Measurements from ENCODE around the gene ZNF346. TPM values are rescaled to one million over a fixed set of nuclear protein-coding genes. Genes with fewer than 3 reads are reported as not detected.

Gene ZNF346
- total RNA-seq, 4 donors from 2014 or later: 8.5 to 13.3 (median 12.3) TPM

DNA sequence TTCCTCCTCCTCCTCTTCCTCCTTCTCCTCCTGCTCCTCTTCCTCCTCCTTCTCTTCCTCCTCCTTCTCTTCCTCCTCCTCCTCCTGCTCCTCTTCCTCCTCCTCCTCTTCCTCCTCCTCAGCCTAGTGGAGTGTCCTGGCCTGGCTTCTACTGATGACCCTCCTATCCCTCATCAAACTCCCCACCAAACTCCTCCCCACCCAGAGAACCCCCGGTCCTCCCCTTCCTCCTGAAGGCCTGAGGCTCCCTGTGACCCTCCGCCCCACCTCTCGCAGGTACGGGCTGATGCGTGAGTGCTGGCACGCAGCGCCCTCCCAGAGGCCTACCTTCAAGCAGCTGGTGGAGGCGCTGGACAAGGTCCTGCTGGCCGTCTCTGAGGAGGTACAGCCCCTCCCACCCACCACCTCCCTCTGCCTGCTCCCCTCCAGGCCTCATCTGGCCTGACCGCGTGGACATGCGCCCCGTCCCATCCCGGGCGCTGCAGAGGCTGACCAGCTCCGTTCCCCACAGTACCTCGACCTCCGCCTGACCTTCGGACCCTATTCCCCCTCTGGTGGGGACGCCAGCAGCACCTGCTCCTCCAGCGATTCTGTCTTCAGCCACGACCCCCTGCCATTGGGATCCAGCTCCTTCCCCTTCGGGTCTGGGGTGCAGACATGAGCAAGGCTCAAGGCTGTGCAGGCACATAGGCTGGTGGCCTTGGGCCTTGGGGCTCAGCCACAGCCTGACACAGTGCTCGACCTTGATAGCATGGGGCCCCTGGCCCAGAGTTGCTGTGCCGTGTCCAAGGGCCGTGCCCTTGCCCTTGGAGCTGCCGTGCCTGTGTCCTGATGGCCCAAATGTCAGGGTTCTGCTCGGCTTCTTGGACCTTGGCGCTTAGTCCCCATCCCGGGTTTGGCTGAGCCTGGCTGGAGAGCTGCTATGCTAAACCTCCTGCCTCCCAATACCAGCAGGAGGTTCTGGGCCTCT, 74.8 kb downstream of the ZNF346 start:
- TF ChIP-seq, protein P1, sequence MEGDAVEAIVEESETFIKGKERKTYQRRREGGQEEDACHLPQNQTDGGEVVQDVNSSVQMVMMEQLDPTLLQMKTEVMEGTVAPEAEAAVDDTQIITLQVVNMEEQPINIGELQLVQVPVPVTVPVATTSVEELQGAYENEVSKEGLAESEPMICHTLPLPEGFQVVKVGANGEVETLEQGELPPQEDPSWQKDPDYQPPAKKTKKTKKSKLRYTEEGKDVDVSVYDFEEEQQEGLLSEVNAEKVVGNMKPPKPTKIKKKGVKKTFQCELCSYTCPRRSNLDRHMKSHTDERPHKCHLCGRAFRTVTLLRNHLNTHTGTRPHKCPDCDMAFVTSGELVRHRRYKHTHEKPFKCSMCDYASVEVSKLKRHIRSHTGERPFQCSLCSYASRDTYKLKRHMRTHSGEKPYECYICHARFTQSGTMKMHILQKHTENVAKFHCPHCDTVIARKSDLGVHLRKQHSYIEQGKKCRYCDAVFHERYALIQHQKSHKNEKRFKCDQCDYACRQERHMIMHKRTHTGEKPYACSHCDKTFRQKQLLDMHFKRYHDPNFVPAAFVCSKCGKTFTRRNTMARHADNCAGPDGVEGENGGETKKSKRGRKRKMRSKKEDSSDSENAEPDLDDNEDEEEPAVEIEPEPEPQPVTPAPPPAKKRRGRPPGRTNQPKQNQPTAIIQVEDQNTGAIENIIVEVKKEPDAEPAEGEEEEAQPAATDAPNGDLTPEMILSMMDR (IDR thresholded peaks at IDR 0.05; ENCODE audit: low read depth): no peak

DNA sequence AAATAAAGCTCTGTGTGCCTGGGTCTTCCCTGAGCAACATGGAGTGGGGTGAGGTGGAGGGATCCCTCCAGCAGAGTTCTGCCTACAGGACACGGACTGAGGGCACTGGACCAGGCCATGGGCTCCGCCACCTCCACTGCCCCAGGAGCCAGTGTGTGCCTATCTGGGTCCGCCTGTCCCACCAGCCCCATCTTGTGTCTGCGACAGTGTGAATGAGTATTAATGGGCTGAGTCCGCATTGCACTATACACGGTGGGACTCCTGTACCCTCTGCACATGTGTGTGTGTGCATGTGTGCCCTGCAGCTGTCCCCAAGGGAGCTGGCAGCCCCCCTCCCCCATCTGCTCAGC, 75.6 kb downstream of the ZNF346 start:
- TF ChIP-seq, protein P1 (IDR thresholded peaks at IDR 0.05; ENCODE audit: low read depth): no peak

DNA sequence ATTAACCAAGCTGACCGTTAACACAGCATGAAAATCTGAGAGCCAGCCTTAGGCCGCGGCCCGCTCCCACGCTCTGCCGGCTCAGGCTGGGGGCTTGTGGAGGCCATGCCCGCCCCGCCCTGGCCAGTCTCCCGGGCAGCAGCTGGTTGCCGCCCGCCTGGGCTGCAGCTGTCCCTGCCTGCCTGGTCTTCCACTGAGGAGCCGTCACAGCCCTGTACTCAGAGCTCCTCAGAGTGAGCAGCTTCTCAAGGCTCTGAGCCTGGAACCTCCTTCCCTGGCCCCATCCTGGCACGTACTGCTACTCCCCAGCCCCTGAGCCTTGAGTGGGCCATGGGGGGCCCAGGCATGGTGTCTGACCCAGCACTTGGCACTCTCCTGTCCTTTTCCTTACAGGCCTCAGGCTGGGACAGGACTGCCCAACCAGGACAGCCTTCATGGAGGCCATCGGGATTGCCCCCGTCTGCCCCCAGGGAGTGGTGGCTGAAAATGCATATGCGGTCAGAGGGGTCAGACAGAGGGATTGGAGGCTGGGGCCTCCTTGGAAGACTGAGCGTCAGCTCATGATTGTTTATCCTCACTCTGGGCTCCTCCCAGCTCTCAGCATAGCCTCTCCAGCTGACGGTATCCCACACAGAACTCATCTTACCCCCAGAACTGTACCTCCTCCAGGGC, 76.1 kb downstream of the ZNF346 start:
- TF ChIP-seq, protein P1 (IDR thresholded peaks at IDR 0.05; ENCODE audit: low read depth): no peak

DNA sequence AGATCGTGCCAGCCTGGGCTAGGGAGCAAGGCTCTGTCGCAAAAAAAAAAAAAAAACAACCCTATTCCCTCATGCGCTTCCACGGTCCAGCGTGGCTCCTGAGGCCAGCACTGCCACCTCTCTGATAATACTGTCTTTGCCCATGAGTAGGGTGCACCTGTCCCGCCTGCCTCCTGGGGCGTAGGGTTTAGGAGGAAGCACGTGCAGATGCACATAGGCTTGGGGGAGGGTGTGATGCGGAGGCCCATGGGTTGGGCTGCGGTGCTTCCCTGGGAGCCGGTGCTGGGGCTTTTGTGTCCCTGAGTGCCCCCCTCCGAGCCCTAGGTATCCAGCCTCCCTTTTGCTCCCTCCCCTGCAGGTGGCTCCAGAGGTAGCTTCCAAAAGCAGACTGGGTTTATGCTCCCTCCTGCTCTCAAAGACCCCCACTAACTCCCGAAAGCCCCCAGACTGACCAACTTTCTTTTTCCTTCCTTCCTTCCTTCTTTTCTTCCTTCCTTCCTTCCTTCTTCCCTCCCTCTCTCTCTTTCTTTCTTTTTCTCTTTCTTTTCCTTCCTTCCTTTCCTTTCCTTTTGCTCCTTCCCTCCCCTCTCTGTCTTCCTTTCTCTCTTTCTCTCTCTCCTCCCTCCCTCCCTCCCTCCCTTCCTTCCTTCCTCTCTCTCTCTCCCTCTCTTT, 77.1 kb downstream of the ZNF346 start:
- TF ChIP-seq, protein P1 (IDR thresholded peaks at IDR 0.05; ENCODE audit: low read depth): no peak

- TF ChIP-seq, protein P1 (IDR thresholded peaks at IDR 0.05; ENCODE audit: low read depth): no peak
Observed at GRCh38 chr5:177100714-177101121, 78.2 kb downstream of the ZNF346 start.

GRCh38 chr5:177103523-177104253, 81.2 kb downstream of the ZNF346 start:
- TF ChIP-seq, protein P1 (IDR thresholded peaks at IDR 0.05; ENCODE audit: low read depth): no peak
